ENCODE results near the gene E2F4. TPM values are rescaled to one million over a fixed set of nuclear protein-coding genes. Genes with fewer than 3 reads are reported as not detected.

Gene E2F4
- total and polyA plus RNA-seq, 2 of the 13 experiments (the other 11 are each of a cell fraction or from before 2014, with no cell fraction given): 84.8 to 91.2 TPM

DNA sequence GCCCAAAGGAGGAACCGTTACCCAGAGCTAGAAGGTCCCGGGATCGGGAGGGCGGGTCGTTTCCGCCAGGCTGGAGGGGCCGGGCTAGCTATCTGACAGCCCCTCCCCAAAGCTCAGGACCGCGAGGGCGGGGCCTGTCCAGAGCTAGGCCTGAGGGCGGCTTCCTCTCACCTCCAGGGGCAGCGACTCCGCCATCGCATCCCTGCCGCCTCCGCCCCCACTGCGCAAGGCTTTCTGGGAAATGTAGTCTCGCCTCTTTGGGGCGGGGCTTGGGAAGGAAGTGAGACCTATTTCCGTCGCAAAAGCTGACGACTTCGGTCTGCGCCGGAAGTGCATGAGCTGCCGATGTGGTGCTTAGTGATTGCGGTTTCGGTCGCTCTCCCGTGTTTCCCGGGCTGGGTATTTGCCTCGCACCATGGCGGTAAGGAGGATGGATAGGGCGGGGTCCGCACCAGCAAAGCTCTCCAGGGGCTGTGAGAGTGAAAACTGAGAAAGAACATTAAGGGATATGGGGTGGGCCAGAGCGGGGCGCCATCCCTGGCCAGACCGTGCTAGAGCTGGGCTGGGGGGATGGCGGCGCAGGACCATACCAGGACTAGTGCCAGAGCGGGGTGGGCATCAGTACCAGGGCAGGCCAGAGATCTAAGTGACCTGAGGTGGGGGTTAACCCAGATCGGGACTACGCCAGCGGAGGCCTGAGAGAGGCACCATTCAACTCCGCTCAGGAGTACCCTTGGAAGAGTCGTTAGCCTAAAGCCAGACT is 35.0 kb downstream of the E2F4 start, which contains the start of gene TMEM208 (continued):
- TF ChIP-seq, protein P1, sequence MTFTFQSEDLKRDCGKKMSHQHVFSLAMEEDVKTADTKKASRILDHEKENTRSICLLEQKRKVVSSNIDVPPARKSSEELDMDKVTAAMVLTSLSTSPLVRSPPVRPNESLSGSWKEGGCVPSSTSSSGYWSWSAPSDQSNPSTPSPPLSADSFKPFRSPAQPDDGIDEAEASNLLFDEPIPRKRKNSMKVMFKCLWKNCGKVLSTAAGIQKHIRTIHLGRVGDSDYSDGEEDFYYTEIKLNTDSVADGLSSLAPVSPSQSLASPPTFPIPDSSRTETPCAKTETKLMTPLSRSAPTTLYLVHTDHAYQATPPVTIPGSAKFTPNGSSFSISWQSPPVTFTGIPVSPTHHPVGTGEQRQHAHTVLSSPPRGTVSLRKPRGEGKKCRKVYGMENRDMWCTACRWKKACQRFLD (CRISPR knock-in tag; IDR thresholded peaks at IDR 0.05; ENCODE audit: borderline replicate concordance): peak; percentile 57; the same call in 1 of the 2 replicates
- no peak for TF ChIP-seq TCF7 (IDR thresholded peaks at IDR 0.05; ENCODE audit: low read depth)
- TF ChIP-seq, protein P2, sequence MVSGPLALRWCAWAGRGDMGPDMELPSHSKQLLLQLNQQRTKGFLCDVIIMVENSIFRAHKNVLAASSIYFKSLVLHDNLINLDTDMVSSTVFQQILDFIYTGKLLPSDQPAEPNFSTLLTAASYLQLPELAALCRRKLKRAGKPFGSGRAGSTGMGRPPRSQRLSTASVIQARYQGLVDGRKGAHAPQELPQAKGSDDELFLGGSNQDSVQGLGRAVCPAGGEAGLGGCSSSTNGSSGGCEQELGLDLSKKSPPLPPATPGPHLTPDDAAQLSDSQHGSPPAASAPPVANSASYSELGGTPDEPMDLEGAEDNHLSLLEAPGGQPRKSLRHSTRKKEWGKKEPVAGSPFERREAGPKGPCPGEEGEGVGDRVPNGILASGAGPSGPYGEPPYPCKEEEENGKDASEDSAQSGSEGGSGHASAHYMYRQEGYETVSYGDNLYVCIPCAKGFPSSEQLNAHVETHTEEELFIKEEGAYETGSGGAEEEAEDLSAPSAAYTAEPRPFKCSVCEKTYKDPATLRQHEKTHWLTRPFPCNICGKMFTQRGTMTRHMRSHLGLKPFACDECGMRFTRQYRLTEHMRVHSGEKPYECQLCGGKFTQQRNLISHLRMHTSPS (CRISPR knock-in tag; IDR thresholded peaks at IDR 0.05; ENCODE audit: low read depth): peak; percentile 69; the same call in 1 of the 2 replicates
- TF ChIP-seq SRF (IDR thresholded peaks at IDR 0.05; ENCODE audit: low read depth, low read length): peak; percentile 94
- peak; percentile 89 for TF ChIP-seq ETV5 (CRISPR knock-in tag; IDR thresholded peaks at IDR 0.05; ENCODE audit: borderline replicate concordance)
- TF ChIP-seq, protein P3, sequence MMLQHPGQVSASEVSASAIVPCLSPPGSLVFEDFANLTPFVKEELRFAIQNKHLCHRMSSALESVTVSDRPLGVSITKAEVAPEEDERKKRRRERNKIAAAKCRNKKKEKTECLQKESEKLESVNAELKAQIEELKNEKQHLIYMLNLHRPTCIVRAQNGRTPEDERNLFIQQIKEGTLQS (CRISPR knock-in tag; IDR thresholded peaks at IDR 0.05): peak; percentile 64; the same call in 1 of the 2 replicates
- peak; percentile 74 for TF ChIP-seq MIXL1 (CRISPR knock-in tag; IDR thresholded peaks at IDR 0.05)
- TF ChIP-seq, protein P4, sequence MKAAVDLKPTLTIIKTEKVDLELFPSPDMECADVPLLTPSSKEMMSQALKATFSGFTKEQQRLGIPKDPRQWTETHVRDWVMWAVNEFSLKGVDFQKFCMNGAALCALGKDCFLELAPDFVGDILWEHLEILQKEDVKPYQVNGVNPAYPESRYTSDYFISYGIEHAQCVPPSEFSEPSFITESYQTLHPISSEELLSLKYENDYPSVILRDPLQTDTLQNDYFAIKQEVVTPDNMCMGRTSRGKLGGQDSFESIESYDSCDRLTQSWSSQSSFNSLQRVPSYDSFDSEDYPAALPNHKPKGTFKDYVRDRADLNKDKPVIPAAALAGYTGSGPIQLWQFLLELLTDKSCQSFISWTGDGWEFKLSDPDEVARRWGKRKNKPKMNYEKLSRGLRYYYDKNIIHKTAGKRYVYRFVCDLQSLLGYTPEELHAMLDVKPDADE (CRISPR knock-in tag; IDR thresholded peaks at IDR 0.05): peak; percentile 80; the same call in 1 of the 2 replicates
- TF ChIP-seq ZNF891 (CRISPR knock-in tag; IDR thresholded peaks at IDR 0.05): peak; percentile 78
- TF ChIP-seq ZNF468 (CRISPR knock-in tag; IDR thresholded peaks at IDR 0.05): no peak
- TF ChIP-seq ZNF143 (CRISPR knock-in tag; IDR thresholded peaks at IDR 0.05): peak; percentile 99
- TF ChIP-seq, protein P5, sequence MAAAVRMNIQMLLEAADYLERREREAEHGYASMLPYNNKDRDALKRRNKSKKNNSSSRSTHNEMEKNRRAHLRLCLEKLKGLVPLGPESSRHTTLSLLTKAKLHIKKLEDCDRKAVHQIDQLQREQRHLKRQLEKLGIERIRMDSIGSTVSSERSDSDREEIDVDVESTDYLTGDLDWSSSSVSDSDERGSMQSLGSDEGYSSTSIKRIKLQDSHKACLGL (CRISPR knock-in tag; IDR thresholded peaks at IDR 0.05): no peak
- peak; percentile 87 for TF ChIP-seq ZIK1 (CRISPR knock-in tag; IDR thresholded peaks at IDR 0.05; ENCODE audit: borderline replicate concordance, low read depth)
- TF ChIP-seq, protein P6, sequence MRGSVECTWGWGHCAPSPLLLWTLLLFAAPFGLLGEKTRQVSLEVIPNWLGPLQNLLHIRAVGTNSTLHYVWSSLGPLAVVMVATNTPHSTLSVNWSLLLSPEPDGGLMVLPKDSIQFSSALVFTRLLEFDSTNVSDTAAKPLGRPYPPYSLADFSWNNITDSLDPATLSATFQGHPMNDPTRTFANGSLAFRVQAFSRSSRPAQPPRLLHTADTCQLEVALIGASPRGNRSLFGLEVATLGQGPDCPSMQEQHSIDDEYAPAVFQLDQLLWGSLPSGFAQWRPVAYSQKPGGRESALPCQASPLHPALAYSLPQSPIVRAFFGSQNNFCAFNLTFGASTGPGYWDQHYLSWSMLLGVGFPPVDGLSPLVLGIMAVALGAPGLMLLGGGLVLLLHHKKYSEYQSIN (CRISPR knock-in tag; IDR thresholded peaks at IDR 0.05; ENCODE audit: borderline replicate concordance): no peak
- peak; percentile 73 for TF ChIP-seq AGO1 (IDR thresholded peaks at IDR 0.05; ENCODE audit: low read depth, low read length, poor library complexity, severe bottlenecking)
- peak; percentile 67; the same call in 1 of the 2 replicates for TF ChIP-seq RFXANK (CRISPR knock-in tag; IDR thresholded peaks at IDR 0.05)
- TF ChIP-seq FIP1L1 (IDR thresholded peaks at IDR 0.05; ENCODE audit: borderline replicate concordance, insufficient read depth, low read depth, low read length): no peak
- no peak for TF ChIP-seq NFE2 (CRISPR knock-in tag; IDR thresholded peaks at IDR 0.05)
- TF ChIP-seq, protein P7, sequence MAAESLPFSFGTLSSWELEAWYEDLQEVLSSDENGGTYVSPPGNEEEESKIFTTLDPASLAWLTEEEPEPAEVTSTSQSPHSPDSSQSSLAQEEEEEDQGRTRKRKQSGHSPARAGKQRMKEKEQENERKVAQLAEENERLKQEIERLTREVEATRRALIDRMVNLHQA (CRISPR knock-in tag; IDR thresholded peaks at IDR 0.05): no peak
- no peak for TF ChIP-seq SYNCRIP (IDR thresholded peaks at IDR 0.05; ENCODE audit: insufficient read depth, low read depth, low read length)
- TF ChIP-seq, protein P8, sequence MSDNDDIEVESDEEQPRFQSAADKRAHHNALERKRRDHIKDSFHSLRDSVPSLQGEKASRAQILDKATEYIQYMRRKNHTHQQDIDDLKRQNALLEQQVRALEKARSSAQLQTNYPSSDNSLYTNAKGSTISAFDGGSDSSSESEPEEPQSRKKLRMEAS (IDR thresholded peaks at IDR 0.05): peak; percentile 91
